HG03108 (cell line): Measurements from ENCODE around the gene MTR.

Source experiments
- ATAC-seq: cut with Tn5 transposase; IDR thresholded peaks from one replicate; pipeline ENCODE4 v1.9.1; 2021; ENCODE audit warnings: moderate library complexity; ENCODE audit not compliant: unreplicated experiment

MTR gene

GRCh38 chr1:236948996-236949395 lies 153.9 kb downstream of the MTR start:
- ATAC-seq, result no peak

GRCh38 chr1:236950365-236950764 lies 155.3 kb downstream of the MTR start:
- no peak for ATAC-seq

GRCh38 chr1:236951672-236952071 lies 156.6 kb downstream of the MTR start:
- ATAC-seq, result no peak

- no peak for ATAC-seq
These were observed 157.3 kb downstream of the MTR start for GRCh38 chr1:236952246-236953003.

GRCh38 chr1:236953151-236953700 lies 158.1 kb downstream of the MTR start:
- ATAC-seq, result no peak
